Colon (tissue), 2 donors: Measurements from ENCODE around the gene PLEKHA5.
"Not testable (repeated sequence)": the region's sequence is repeated elsewhere in the genome, so short reads cannot be mapped to it uniquely, and the experiment has no call there.

Experiments
- FAIRE-seq: peaks from 2 replicates; lab custom pipeline; 2012; peaks lifted over from hg19 to GRCh38; lab: Jason Lieb, UNC
- donor health status: control.
- donor health status: control.

The PLEKHA5 gene

GRCh38 chr12:19332196-19332595 lies 202.7 kb downstream of the PLEKHA5 start:
- no peak for FAIRE-seq

GRCh38 chr12:19338405-19338804 lies 208.9 kb downstream of the PLEKHA5 start:
- FAIRE-seq, result no peak

GRCh38 chr12:19350850-19351249 lies 221.3 kb downstream of the PLEKHA5 start:
- not testable (repeated sequence) for FAIRE-seq

GRCh38 chr12:19351346-19351745 lies 221.8 kb downstream of the PLEKHA5 start:
- FAIRE-seq, result no peak

GRCh38 chr12:19369691-19370148 lies 240.2 kb downstream of the PLEKHA5 start:
- no peak for FAIRE-seq

- no peak for FAIRE-seq
Measured at GRCh38 chr12:19373586-19373985, 244.1 kb downstream of the PLEKHA5 start.

DNA sequence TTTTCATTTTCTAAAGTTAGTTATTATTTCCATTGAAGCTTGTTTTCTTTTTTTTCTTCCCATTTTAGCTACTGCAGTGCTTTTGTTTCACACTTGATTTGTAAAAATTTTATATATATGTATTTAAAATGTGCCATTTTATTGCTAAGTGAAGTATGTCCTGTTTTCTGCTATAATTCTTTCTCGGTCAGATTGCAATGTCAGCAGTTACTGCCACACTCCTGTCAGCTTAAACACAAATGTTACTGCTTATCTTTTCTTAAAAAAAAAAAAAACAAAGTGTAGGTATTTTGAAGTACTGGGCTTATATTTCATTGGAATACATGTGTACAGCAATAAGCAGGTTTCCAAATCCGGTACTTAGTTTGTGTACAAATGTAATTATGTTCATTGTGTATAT lies 246.4 kb downstream of the PLEKHA5 start:
- no peak for FAIRE-seq

GRCh38 chr12:19376691-19377090 lies 247.2 kb downstream of the PLEKHA5 start:
- FAIRE-seq, result no peak

DNA sequence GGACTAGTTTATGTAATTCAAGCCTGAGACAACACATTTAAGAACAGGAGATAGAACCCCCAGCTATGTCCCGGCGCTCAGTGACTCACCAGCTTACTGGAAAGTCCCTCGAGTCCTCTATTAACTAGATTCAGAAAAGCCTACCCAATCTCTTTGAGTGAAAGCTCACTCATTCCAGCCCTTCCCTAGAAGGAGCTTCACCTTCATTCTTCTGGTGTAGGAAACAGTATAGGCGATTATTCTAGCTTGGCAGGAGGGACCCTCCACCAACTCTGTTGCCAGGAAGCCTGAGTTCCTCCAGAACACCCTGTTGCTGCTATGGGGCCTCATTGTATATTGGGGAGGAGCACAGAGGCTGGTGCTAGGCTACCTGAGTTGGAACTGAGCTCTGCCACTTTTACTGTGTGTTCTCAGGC lies 252.6 kb downstream of the PLEKHA5 start:
- no peak for FAIRE-seq

DNA sequence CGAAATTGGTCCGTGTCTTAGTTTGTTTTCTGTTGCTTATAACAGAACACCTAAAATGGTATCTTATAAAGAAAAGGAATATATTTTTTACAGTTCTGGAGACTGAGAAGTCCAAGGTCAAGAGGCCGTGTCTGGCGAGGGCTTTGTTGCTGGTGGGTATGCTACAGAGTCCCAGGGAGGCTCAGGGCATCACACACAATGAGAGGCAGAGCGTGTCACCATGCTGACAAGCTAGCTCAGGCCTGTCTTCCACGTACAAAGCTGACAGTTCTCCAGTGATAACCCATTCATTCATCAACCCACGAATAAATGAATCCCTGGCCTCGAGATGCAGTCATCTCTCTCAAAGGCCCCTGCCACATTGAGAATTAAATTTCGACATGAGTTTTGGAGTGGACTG lies 253.0 kb downstream of the PLEKHA5 start:
- FAIRE-seq, result no peak

DNA sequence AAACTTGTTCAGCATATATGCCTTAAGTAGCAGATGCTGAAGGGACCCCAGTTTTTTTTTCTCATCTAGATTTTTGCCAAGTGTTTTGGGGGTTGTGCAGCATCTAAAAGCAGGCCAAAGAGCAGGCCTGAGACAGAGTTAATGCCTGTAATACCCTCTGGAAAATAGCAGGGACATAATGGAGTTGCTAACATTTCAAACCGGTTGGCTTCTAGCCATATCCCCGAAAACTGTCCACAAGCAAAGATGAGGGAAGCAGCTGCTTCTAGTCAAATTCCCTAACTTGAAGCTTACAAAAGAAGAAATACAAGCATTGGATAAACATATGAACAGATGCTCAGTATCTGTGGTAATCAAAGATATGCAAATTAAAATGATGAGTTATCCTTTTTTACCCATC lies 257.6 kb downstream of the PLEKHA5 start:
- FAIRE-seq, result no peak

DNA sequence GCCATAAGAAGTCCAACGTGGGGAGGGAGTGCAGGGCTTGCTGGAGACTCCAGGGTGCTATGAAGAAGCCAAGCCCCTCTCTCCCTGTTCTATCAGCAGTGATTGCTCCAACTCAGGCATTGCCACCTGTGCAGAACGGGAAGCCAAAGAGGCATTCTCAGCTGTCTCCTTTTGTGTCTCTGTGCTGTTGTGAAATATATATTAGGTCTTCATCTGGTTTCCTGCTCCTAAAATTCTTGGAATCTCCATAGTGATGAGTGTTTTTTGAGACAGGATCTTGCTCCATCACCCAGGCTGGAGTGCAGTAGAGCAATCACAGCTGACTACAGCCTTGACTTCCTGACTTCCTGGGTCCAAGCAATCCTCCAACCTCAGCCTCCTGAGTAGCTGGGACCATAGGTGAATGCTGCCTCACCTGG lies 258.6 kb downstream of the PLEKHA5 start:
- FAIRE-seq, result no peak

DNA sequence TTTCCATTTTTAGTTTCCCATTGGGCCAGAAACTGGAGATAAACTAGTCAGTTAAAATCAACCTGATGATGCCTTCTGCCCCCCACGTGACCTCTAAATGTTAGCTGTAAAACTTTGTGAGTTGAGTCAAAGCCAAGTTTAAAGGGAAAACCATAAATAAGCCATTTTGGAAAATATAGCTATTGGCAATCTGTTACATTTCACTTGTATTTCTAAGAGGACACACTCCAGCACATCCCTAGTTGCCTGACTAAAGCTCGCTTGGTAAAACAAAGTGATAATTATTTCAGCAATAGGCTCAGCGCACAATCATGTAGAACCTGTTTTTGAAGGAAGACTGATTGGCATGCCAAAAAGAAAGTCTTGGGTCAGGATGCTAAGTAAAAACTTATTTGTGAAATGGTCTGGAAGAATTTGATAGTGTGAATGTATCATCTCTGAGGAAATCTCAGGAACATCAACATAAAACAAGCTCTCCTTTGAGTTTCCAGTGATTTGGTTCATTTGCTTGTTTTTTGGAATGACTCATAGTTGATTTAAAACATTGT lies 260.6 kb downstream of the PLEKHA5 start:
- no peak for FAIRE-seq

DNA sequence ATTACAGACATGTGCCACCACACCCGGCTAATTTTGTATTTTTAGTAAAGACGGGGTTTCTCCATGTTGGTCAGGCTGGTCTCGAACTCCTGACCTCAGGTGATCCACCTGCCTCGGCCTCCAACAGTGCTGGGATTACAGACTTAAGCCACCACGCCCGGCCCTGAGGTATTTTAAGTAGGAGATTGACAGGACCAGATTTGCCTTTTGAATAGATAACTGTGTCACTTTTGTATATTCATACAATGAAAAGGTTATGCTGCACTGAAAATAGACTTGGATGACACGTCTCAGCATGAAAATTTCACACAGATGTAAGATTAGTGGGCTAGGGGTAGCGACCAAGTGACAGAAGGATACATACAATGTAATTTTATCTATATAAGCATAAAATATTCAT lies 263.1 kb downstream of the PLEKHA5 start:
- not testable (repeated sequence) for FAIRE-seq

GRCh38 chr12:19394385-19394784 lies 264.9 kb downstream of the PLEKHA5 start:
- FAIRE-seq, result no peak

DNA sequence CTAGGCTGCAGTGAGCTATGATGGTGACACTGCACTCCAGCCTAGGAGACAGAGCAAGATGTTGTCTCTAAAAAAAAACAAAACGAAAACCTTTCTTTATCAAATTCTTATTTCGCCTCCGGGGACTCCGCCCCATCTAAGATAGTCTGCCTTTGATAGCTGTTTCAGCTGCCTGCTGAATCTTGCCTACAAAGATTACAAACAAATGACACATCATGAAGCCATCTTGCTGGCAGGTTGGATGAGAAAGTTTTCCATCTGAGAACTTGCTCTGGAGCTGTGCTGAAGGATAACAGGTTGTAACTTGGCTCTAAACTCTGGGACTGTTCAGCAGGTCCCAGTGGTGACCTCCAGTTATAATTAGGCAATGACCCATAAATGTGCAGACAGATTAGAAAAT lies 268.0 kb downstream of the PLEKHA5 start:
- no peak for FAIRE-seq

DNA sequence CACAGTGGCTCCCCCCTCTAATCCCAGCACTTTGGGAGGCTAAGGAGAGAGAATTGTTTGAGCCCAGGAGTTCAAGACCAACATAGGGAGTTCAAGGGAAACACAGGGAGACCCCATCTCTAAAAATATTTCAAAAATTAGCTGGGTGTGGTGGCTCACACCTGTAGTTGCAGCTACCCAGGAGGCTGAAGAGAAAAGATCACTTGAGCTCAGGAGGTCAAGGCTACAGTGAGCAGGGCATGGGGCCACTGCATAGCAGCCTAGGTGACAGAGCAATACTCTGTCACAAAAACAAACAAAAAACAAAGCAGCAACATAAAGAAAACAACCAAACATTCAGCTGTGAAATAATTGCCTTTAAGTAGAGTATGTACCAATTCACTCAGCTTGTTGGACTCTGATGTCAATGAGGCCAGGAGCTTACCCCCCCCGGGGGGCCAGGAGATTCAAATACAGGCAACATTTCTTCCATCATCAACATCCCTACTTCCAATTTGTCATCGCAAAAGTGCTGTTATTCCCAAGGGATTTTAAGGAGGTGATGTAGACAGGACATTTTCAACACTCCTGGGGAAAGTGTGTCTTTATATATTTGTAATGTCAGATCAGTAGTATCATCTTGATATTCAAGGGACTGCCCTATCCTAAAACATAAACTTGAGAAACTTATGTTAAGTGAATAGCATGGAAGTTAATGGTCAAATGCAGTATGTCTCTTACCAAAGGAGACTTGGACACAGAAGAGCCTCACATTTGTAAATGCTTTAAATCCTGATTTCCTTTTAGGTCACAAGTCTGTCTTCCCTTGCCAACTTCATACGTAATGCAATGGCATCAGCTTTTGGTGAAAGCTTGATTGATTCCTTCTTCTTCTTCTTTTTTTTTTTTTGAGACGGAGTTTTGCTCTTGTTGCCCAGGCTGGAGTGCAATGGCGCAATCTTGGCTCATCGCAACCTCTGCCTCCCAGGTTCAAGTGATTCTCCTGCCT lies 269.1 kb downstream of the PLEKHA5 start:
- no peak for FAIRE-seq

GRCh38 chr12:19400649-19401285 lies 271.2 kb downstream of the PLEKHA5 start:
- FAIRE-seq, result not testable (repeated sequence)

DNA sequence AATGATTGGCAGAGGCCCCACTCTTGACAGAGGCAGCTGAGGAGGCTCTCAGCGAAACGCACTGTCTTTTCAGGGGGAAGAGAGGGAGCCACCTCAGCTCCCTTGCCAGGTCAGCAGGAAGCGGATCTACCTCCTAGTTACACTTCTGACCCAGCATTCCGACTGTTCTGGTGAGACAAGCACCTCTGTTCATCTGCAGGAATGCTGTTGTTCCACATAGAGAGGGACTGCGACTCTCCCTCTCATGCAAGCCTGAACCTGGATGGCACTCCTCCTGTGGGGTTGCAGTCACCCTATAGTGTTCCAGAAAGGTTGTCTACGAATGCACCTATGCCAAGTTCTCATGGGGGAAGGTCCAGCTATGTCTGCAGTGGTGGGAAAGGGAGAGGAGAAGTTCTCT lies 272.7 kb downstream of the PLEKHA5 start:
- no peak for FAIRE-seq

DNA sequence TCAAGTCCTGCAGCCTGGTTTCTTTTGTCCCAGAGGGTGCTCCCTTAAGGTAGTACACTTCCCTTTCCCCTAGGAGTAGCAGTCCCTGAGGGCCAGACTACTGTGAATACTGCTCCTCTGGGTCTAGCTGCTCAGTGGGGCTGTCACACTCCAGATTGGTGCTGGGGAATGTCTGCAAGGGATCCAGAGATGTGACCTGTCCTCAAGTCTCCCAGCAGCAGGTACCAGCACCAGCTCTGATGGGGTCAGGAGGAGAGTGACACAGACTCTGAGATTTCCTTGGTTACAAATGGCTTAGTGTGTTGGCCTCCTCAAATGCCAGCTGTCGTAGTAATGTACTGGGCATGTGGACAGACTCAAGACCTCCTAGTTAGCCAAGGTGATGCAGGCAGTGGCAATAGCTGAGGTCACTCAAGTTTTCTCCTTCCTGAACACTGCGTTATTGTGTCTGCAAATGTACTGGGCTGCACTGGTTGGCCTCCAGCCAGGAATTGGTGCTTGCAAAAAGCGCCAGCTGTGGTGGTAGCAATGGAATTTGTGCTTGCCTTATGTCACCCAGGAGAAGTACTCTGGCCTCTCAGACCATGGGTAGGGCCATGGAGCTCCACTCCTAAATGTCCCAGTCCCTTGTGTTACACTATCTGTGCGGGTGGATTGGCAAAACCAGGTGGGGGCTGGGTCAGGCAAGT lies 273.4 kb downstream of the PLEKHA5 start:
- no peak for FAIRE-seq

GRCh38 chr12:19404242-19404880 lies 274.8 kb downstream of the PLEKHA5 start:
- no peak for FAIRE-seq

GRCh38 chr12:19409376-19409775 lies 279.8 kb downstream of the PLEKHA5 start:
- FAIRE-seq, result no peak
